Mucosa of stomach (tissue), 1 donor: ENCODE results near the gene GABRR3.

Source experiments
- H3K27me3 ChIP-seq: one replicate; pipeline ENCODE4 v1.7.0; 2013; ENCODE audit warnings: mild to moderate bottlenecking, low read length; ENCODE audit not compliant: control insufficient read depth, insufficient read depth
- H3K36me3 ChIP-seq: one replicate; pipeline ENCODE4 v1.7.0; 2013; ENCODE audit warnings: low read length; ENCODE audit not compliant: control insufficient read depth, insufficient read depth
- H3K4me1 ChIP-seq: one replicate; pipeline ENCODE4 v1.7.0; 2013; ENCODE audit warnings: mild to moderate bottlenecking, low read length; ENCODE audit not compliant: control insufficient read depth, insufficient read depth
- H3K4me3 ChIP-seq: one replicate; pipeline ENCODE4 v1.7.0; 2013; ENCODE audit warnings: low read length
- H3K9ac ChIP-seq: one replicate; pipeline ENCODE4 v1.7.0; 2013; ENCODE audit warnings: mild to moderate bottlenecking, low read length, moderate library complexity
- H3K9me3 ChIP-seq: one replicate; pipeline ENCODE4 v1.7.0; 2013; ENCODE audit warnings: mild to moderate bottlenecking, low read length, moderate library complexity; ENCODE audit not compliant: control insufficient read depth
- donor health status: Pancreatic carcinoma.

Gene GABRR3

DNA sequence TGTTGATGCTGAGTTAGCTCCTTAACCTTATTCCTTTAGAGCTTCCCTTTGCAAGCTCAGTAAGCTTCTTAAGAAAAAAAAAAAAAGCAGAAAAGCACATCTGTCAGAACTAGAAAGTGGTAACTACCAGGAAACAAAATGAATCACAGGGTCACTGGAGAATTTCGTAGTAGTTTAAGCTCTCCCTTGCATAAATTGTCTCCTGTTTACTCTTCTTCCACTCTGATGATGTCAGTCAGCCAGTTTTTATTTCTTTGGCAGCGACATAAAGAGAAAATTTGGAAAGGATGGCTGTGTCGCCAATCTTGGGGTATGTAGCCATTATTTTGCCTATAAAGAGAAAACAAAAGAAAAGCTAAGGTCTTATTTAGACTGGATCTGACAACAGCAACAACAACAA is 3.2 kb upstream of the GABRR3 start:
- no peaks in the 10 kb centered on the region for H3K27me3 ChIP-seq
- H3K9me3 ChIP-seq: no peaks in the 10 kb centered on the region
- no peak overlapping the region for H3K9ac ChIP-seq
- no peak overlapping the region for H3K4me3 ChIP-seq
- H3K4me1 ChIP-seq: no peaks in the 10 kb centered on the region
- H3K36me3 ChIP-seq: no peaks in the 10 kb centered on the region

DNA sequence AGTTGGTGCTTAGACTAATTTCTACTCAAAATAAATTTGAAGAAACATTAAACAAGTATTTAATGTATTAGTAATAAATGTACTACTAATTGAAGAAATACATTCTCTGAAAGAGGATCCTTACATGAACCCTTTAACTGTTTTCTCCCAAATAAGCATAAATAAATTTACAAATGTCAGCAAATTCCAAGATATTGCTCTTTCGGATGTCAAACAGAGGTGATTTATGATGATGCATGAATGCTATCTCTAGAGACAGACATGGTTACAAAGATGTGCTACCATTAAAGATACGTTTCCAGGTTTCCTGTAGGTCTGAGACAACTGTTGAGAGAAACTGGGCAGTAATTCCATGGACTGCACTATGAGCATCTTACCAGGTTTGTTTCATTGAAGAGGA is 629 bp downstream of the GABRR3 start:
- Histone ChIP-seq H3K4me1 (no peaks in the 10 kb centered on the region), H3K9ac (no peak overlapping the region), H3K36me3 (no peaks in the 10 kb centered on the region), H3K9me3 (no peaks in the 10 kb centered on the region), H3K27me3 (no peaks in the 10 kb centered on the region), H3K4me3 (no peak overlapping the region)

DNA sequence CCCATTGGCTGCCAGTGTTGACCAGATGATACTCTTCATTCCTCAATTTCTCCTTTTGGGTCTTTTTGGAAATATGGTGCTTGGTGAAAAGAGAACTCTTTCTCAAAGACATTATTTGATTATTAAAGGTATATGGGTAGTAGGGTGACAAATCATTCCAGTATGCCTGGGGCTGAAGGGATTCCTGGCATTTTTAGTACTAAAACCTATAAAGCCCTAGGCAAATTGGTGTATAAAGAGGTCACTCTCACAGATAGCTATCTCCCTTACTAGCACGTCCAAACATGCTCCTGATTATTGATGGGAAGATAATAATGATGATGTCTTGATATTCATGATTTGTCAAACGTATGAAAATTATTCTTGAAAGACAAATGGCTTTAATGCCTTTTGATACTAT is 1.1 kb downstream of the GABRR3 start:
- no peaks in the 10 kb centered on the region for H3K4me1 ChIP-seq
- H3K9ac ChIP-seq: no peak overlapping the region
- H3K36me3 ChIP-seq: no peaks in the 10 kb centered on the region
- no peaks in the 10 kb centered on the region for H3K27me3 ChIP-seq
- H3K4me3 ChIP-seq: no peak overlapping the region
- H3K9me3 ChIP-seq: no peaks in the 10 kb centered on the region

DNA sequence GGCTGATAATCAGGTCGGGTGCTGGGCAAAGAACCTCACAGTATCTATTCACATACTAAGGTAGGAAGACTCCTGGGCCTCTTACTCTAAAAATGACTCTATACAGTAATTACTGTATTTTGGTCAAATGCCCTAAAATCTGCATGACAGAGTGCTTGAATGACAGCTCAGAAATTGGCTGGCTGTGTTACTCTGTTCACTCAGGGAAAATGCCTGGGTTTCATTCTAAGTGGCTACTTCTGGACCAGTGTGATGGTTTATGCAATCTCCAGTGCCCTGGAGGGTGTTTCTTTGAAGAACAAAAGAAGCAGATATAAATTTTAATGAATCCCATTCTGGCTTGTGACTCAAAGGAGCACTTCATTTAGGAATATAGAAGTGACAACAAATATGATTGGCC is 2.2 kb downstream of the GABRR3 start:
- Histone ChIP-seq H3K4me3 (no peak overlapping the region), H3K36me3 (no peaks in the 10 kb centered on the region), H3K9ac (no peak overlapping the region), H3K27me3 (no peaks in the 10 kb centered on the region), H3K9me3 (no peaks in the 10 kb centered on the region), H3K4me1 (no peaks in the 10 kb centered on the region)

DNA sequence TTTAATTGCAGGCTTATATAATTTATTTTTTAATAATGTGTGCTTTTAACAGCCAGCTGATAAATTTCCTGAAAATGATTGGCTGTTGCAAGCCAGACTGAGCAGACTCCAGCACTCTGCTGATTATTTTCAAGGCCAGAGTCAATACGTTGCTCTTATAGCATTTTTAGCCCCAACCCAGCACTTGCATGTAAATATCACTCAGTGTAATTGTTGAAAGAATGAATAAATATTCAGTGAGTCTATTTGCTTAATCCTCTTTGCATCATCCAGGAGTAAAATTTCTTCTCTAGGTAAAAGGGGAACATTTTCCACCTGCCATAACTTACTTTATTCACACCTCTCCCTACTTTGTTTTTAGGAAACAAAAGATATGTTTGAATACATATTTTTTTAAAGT is 2.9 kb downstream of the GABRR3 start:
- Histone ChIP-seq H3K9me3 (no peaks in the 10 kb centered on the region), H3K4me1 (no peaks in the 10 kb centered on the region), H3K4me3 (no peak overlapping the region), H3K9ac (no peak overlapping the region), H3K36me3 (no peaks in the 10 kb centered on the region), H3K27me3 (no peaks in the 10 kb centered on the region)

DNA sequence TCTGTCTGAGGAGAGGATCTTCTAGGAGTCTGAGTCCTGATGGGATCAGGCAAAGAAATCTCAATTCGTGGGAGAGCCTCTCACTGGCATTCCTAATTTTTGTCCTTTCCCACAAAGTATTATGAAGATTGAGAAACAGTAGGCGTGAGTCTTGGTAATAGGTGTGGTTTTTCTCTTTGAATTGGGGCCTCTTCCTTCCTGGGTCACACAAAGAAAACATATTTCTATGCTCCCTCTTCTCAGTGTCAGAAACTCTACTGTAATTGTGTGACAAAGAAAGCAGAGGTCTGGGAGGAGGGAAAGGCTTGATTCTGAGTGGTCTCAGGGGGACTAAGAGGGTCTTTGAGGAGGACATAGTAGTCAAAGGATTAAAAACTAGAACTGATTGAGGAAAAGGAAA is 6.0 kb downstream of the GABRR3 start:
- no peak overlapping the region for H3K4me3 ChIP-seq
- H3K4me1 ChIP-seq: no peaks in the 10 kb centered on the region
- H3K27me3 ChIP-seq: no peaks in the 10 kb centered on the region
- no peaks in the 10 kb centered on the region for H3K9me3 ChIP-seq
- no peaks in the 10 kb centered on the region for H3K36me3 ChIP-seq
- no peak overlapping the region for H3K9ac ChIP-seq

DNA sequence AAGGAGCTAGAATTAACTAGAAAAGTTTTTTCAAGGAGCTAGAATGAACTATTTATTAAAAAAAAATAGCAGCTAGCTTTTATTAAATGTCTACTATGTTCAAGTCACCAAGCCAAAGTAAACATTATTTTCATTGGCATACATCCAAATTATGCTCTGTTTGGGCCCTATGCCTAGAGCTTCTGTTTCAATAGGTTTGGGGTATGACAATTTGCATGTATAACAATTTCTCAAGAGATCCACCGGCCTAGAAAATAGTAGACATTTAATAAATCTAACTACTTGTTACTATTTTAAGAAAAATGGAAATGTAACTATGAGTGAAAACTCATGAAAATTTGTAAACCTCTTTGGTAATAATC is 8.0 kb downstream of the GABRR3 start:
- peaks cover 9% of the 10 kb centered on the region for H3K4me1 ChIP-seq
- H3K9ac ChIP-seq: no peak overlapping the region
- H3K9me3 ChIP-seq: no peaks in the 10 kb centered on the region
- H3K4me3 ChIP-seq: no peak overlapping the region
- H3K27me3 ChIP-seq: no peaks in the 10 kb centered on the region
- no peaks in the 10 kb centered on the region for H3K36me3 ChIP-seq

DNA sequence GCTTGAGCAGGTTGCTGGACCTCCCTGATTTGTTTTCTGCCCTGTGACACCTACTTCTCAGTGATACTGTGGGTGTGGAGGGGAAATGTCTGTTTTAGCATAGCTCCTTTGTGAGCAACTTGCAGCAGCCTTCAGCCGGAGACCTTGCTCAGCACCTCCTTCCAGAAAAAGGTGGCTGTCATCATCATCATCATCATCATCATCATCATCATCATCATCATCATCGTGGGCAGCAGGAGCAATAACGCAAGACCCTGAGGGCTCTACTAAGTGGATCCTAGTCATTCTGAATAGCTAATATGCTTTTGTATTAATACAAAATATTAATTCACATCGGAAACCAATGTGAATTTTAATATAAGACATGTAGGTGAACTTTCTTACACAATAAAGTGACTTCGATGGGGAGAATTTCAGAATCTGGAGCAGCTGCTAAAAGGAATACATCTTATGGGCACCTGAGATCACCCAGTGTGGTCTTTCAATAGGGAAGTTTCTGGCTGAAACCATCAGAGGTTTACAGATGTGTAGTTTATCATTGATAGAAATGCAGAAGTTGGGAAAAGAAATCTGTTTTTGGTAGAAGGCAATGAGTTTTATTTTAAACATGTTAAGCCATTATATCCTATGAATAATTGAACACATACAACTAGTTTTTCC is 8.6 kb downstream of the GABRR3 start:
- Histone ChIP-seq H3K4me1 (peaks cover 10% of the 10 kb centered on the region), H3K27me3 (no peaks in the 10 kb centered on the region), H3K9me3 (no peaks in the 10 kb centered on the region), H3K36me3 (no peaks in the 10 kb centered on the region), H3K4me3 (no peak overlapping the region), H3K9ac (no peak overlapping the region)

DNA sequence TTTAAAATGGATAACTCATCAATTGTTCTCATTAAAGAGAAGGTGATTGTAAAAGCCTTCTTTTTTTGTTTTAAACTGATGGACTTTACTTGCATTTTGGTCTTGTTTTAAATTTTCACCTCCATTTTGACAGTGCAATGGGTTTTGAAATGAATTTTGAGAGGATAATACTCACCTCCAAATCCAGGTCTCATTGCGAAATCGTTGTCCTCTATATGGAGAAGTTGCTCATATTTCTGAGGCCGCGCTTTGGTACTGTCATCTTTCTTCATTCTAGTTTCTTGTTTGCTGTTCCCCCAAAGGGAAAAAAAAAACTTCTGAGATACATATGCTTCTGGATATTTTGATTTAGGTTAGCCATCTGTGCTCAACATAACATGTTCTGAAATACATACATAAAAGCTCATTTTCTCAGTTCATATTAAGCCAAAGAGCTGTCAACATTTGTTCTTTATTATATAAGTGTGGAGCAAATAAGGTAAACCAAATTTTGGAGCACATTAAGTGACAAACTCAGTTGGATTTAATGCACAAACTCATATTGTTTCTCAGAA is 9.6 kb downstream of the GABRR3 start:
- no peak overlapping the region for H3K9ac ChIP-seq
- peaks cover 10% of the 10 kb centered on the region for H3K4me1 ChIP-seq
- no peaks in the 10 kb centered on the region for H3K9me3 ChIP-seq
- no peak overlapping the region for H3K4me3 ChIP-seq
- no peaks in the 10 kb centered on the region for H3K27me3 ChIP-seq
- no peaks in the 10 kb centered on the region for H3K36me3 ChIP-seq

DNA sequence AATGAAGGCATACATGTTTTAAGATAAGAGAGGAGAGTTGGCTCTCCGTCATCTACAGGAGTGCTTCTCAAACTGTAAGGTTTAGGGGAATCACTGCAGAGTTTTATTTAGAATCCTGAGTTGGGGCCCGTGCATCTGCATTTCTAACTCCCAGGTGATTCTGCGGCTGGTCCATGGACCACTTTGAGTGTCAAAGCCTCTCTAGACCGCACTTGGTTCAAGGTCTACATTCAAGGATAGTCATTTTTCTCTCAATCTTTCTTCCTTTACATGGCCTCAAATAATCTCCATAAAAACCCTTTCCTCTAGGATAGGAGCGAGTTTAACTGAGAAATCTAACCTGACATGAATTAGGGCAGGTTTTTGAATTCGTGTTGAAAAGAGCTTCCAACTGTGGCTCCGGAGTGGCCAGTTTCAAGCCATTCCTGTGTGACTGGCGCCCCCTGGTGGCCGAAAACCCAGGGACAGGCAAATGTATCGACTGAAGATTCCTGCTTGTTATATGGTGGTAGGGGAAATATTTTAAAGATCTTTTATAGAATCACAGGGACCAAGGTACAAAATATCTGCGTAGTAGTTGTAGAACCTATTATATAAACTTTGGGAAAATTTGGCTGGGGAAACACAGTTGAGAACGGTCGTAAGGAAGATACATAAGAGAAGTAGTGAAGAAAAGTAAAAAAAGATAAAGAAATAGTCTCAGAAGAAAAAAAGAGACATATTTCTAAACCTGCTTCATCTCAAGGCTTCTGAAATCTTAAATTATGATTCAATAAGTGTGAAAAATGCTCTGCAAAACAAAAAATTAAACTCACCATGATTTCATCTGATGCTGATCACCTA is 11.9 kb downstream of the GABRR3 start:
- no peak overlapping the region for H3K9ac ChIP-seq
- no peak overlapping the region for H3K4me3 ChIP-seq
- H3K27me3 ChIP-seq: no peaks in the 10 kb centered on the region

DNA sequence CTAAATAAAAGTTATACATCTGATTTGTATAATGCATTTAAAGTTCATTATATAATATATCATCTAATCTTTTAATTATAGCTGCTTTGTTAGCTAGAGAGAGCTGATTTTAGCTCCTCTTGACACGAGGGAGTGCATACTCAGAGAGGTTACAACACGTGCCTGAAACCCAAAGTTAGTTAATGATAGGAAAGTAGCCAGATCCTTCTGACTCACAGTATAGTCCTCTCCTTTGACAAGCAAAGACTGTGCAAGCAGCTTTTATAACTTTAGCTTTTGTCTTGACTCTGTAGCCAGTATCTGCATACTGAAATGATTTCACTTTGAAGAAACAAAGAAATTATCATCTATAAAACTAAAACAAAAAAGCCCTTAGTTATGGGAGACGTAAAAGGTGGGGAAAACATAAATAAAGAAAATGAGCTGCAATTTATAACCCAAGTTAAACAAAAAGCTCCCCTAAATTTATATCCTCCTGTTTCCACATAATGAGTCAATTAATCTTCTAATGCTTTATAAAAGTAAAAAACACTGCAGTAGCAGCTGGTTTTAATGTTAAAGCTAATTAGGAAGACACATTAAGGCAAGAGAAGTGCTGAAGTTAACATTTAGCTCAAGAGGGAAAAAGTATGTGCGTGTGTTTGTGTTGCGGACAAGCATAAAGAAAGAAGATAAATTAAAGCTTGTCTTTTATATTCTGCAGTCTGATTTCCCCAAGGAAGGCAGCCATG is 13.1 kb downstream of the GABRR3 start:
- Histone ChIP-seq H3K9ac (no peak overlapping the region), H3K4me1 (peaks cover 10% of the 10 kb centered on the region), H3K27me3 (no peaks in the 10 kb centered on the region), H3K9me3 (no peaks in the 10 kb centered on the region), H3K36me3 (no peaks in the 10 kb centered on the region), H3K4me3 (no peak overlapping the region)

More for the DNA sequence above, 11.9 kb downstream of the GABRR3 start:
- Histone ChIP-seq H3K4me1 (peaks cover 10% of the 10 kb centered on the region), H3K36me3 (no peaks in the 10 kb centered on the region), H3K9me3 (no peaks in the 10 kb centered on the region)

DNA sequence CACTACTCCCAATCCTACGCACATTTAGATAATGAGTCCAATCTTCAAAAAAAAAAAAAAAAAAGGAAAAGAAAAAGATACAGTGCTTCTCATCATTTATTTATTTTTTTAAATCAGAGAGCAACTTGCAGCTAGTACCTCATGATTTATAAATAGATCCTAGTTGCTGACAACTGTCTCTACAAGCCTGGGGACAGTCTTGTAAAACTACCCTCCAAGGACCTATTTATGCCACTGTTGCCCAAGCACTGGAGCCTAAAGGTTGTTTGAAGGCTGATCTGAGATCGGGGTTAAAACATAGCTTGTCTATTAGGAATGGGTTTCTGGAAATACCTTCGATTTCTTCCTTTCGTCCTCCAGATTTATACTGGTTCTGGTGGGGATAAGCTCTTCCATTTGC is 14.7 kb downstream of the GABRR3 start:
- H3K36me3 ChIP-seq: no peaks in the 10 kb centered on the region
- no peaks in the 10 kb centered on the region for H3K27me3 ChIP-seq
- H3K4me1 ChIP-seq: peaks cover 10% of the 10 kb centered on the region
- no peak overlapping the region for H3K9ac ChIP-seq
- H3K4me3 ChIP-seq: no peak overlapping the region
- H3K9me3 ChIP-seq: no peaks in the 10 kb centered on the region
